Measurements from ENCODE around the gene RAD51B. TPM values are rescaled to one million over a fixed set of nuclear protein-coding genes. Genes with fewer than 3 reads are reported as not detected.

RAD51B gene
- total RNA-seq, 1 experiment from 2014 or later: 23.3 TPM

DNA sequence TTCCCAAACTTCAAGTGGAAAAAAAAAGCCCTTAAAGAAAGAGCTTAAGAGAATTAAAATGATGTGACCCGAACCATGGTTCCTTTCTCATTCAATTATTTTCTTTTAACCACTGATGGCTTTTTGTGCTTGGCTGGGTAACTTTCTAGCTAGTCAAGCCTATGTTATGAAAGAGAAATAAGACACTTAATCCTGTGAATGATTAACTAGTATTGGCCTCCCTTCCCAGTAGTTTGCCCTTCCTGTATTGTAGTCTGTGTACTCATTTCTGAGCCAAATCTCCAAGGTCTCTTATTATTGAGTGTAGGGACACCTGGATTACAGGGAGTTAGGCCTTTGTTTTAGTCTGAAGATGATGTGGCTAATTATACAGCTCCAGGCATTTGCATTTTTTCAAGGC lies 353.0 kb downstream of the RAD51B start:
- Histone ChIP-seq H3K4me1 (ENCODE audit: insufficient read depth, low read length, poor library complexity, severe bottlenecking) (no peaks in the 10 kb centered on the region), H3K27ac (ENCODE audit: low read depth, low read length, poor library complexity, severe bottlenecking) (no peak overlapping the region), H3K9me3 (ENCODE audit: low read depth, low read length, poor library complexity, severe bottlenecking) (no peaks in the 10 kb centered on the region), H3K36me3 (ENCODE audit: insufficient read depth, low read length, poor library complexity, severe bottlenecking) (no peaks in the 10 kb centered on the region), H3K4me3 (ENCODE audit: low read depth, low read length, poor library complexity, severe bottlenecking) (no peak overlapping the region), H3K27me3 (replicated peaks; ENCODE audit: insufficient read depth, low read depth, low read length, poor library complexity) (no peaks in the 10 kb centered on the region)
- BruUV-seq (replicated peaks): no TSS peak
- intact Hi-C loops (cut with micrococcal nuclease; ENCODE audit: unreplicated experiment): no loop called here
- CTCF ChIA-PET: no interaction called here
- DNase-seq (ENCODE audit: low spot score): no peak
- TF ChIP-seq, protein P1, sequence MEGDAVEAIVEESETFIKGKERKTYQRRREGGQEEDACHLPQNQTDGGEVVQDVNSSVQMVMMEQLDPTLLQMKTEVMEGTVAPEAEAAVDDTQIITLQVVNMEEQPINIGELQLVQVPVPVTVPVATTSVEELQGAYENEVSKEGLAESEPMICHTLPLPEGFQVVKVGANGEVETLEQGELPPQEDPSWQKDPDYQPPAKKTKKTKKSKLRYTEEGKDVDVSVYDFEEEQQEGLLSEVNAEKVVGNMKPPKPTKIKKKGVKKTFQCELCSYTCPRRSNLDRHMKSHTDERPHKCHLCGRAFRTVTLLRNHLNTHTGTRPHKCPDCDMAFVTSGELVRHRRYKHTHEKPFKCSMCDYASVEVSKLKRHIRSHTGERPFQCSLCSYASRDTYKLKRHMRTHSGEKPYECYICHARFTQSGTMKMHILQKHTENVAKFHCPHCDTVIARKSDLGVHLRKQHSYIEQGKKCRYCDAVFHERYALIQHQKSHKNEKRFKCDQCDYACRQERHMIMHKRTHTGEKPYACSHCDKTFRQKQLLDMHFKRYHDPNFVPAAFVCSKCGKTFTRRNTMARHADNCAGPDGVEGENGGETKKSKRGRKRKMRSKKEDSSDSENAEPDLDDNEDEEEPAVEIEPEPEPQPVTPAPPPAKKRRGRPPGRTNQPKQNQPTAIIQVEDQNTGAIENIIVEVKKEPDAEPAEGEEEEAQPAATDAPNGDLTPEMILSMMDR (conservative IDR thresholded peaks at IDR 0.05; ENCODE audit: low read depth, low read length): no peak
- TF ChIP-seq EZH2 (IDR thresholded peaks at IDR 0.05; ENCODE audit: borderline replicate concordance, low read depth, low read length, poor library complexity, severe bottlenecking): no peak
- POLR2A ChIA-PET (ENCODE audit: low non-redundant PET): no interaction called here

GRCh38 chr14:68173227-68173972 lies 353.8 kb downstream of the RAD51B start:
- CTCF ChIA-PET: no interaction called here
- Histone ChIP-seq H3K4me1 (ENCODE audit: insufficient read depth, low read length, poor library complexity, severe bottlenecking) (no peaks in the 10 kb centered on the region), H3K4me3 (ENCODE audit: low read depth, low read length, poor library complexity, severe bottlenecking) (no peak overlapping the region), H3K9me3 (ENCODE audit: low read depth, low read length, poor library complexity, severe bottlenecking) (no peaks in the 10 kb centered on the region), H3K27ac (ENCODE audit: low read depth, low read length, poor library complexity, severe bottlenecking) (no peak overlapping the region), H3K27me3 (replicated peaks; ENCODE audit: insufficient read depth, low read depth, low read length, poor library complexity) (no peaks in the 10 kb centered on the region), H3K36me3 (ENCODE audit: insufficient read depth, low read length, poor library complexity, severe bottlenecking) (no peaks in the 10 kb centered on the region)
- intact Hi-C loops (cut with micrococcal nuclease; ENCODE audit: unreplicated experiment): no loop called here
- TF ChIP-seq EZH2 (IDR thresholded peaks at IDR 0.05; ENCODE audit: borderline replicate concordance, low read depth, low read length, poor library complexity, severe bottlenecking): no peak
- TF ChIP-seq, protein P1 (conservative IDR thresholded peaks at IDR 0.05; ENCODE audit: low read depth, low read length): no peak
- BruUV-seq (replicated peaks): no TSS peak
- DNase-seq (ENCODE audit: low spot score): no peak
- POLR2A ChIA-PET (ENCODE audit: low non-redundant PET): no interaction called here

- TF ChIP-seq EZH2 (IDR thresholded peaks at IDR 0.05; ENCODE audit: borderline replicate concordance, low read depth, low read length, poor library complexity, severe bottlenecking): no peak
- TF ChIP-seq, protein P1 (conservative IDR thresholded peaks at IDR 0.05; ENCODE audit: low read depth, low read length): no peak
- ChIA-PET POLR2A (ENCODE audit: low non-redundant PET) (no interaction called here), CTCF (no interaction called here)
- BruUV-seq (replicated peaks): no TSS peak
- DNase-seq (ENCODE audit: low spot score): no peak
- Histone ChIP-seq H3K4me1 (ENCODE audit: insufficient read depth, low read length, poor library complexity, severe bottlenecking) (no peaks in the 10 kb centered on the region), H3K27ac (ENCODE audit: low read depth, low read length, poor library complexity, severe bottlenecking) (no peak overlapping the region), H3K9me3 (ENCODE audit: low read depth, low read length, poor library complexity, severe bottlenecking) (no peaks in the 10 kb centered on the region), H3K4me3 (ENCODE audit: low read depth, low read length, poor library complexity, severe bottlenecking) (no peak overlapping the region), H3K36me3 (ENCODE audit: insufficient read depth, low read length, poor library complexity, severe bottlenecking) (no peaks in the 10 kb centered on the region), H3K27me3 (replicated peaks; ENCODE audit: insufficient read depth, low read depth, low read length, poor library complexity) (no peaks in the 10 kb centered on the region)
- intact Hi-C loops (cut with micrococcal nuclease; ENCODE audit: unreplicated experiment): no loop called here
Observed at GRCh38 chr14:68174446-68174845, 354.9 kb downstream of the RAD51B start.

Data from A673 (cell line).